HCT116 (cell line): Measurements from ENCODE around the gene AIDA. TPM values are rescaled to one million over a fixed set of nuclear protein-coding genes. Genes with fewer than 3 reads are reported as not detected.

Source experiments
- ATAC-seq: fragments of 200-7000 bp; cut with Tn5 transposase; 2 replicates; pipeline ENCODE4 v1.9.1; 2020; ENCODE audit warnings: mild to moderate bottlenecking, moderate library complexity
- BruUV-seq: library from RNA; stranded (reverse); fragments of 400-500 nt; replicated peaks from 2 replicates; lab custom pipeline; 2021; lab: Mats Ljungman, UMichigan
- CTCF ChIA-PET: fragments of 300-600 bp; sonication (Branson Sonifier 250); formaldehyde crosslinking; loops from one replicate; lab custom pipeline; 2021; ENCODE audit warnings: antibody characterized with exemption; lab: Charles Lee
- POLR2A ChIA-PET: fragments of 300-600, 350-600 bp; sonication (Branson Sonifier 250); formaldehyde crosslinking; loops from one replicate; lab custom pipeline; 2021; ENCODE audit warnings: antibody characterized with exemption; lab: Charles Lee
- RAD21 ChIA-PET, 2 experiments: fragments of 300-600 bp; sonication (Branson Sonifier 250); formaldehyde crosslinking; loops; one replicate each; lab custom pipeline; 2023; ENCODE audit warnings: low total read pairs in 2 of 2; ENCODE audit not compliant: uncharacterized antibody in 2 of 2, unreplicated experiment in 2 of 2, low non-redundant PET in 1 of 2; lab: Charles Lee
- DNase-seq: peaks from one replicate; pipeline ENCODE4 v3.0.0-alpha.2; 2010; ENCODE audit warnings: low read depth, low spot score
- H2AFZ ChIP-seq: fragments of 200-600 bp; shearing (Covaris generic), sonication (generic); 2 replicates; pipeline ENCODE4 v1.6.1; 2017; ENCODE audit warnings: low read depth, mixed run types, mixed read lengths, antibody characterized with exemption, low read length; ENCODE audit not compliant: poor library complexity, severe bottlenecking
- H3K27ac ChIP-seq: 2 replicates; pipeline ENCODE4 v1.5.1; 2012; ENCODE audit warnings: low read depth, low read length
- H3K27me3 ChIP-seq: fragments of 200-600 bp; sonication (generic); 2 replicates; pipeline ENCODE4 v1.6.1; 2016; ENCODE audit warnings: mixed run types, low read length, mixed read lengths; ENCODE audit not compliant: insufficient read depth
- H3K36me3 ChIP-seq, 2 experiments: fragments of 200-500 bp in 1 of 2; fragments of 200-600 bp in 1 of 2; sonication (Bioruptor generic) in 1 of 2; sonication (generic) in 1 of 2; 2 replicates each; pipeline versions ENCODE4 v1.5.1 to v1.6.1; 2014 to 2016; ENCODE audit warnings: low read length in 2 of 2, inconsistent platforms in 1 of 2, mixed read lengths in 1 of 2, mixed run types in 1 of 2; ENCODE audit not compliant: insufficient read depth in 2 of 2, control insufficient read depth in 1 of 2
- H3K4me1 ChIP-seq, 2 experiments: fragments of 200-600 bp in 1 of 2; sonication (generic) in 1 of 2; 2 replicates each; pipeline versions ENCODE4 v1.5.1 to v1.6.1; 2012 to 2017; ENCODE audit warnings: low read length in 2 of 2, inconsistent platforms in 1 of 2, mild to moderate bottlenecking in 1 of 2, mixed read lengths in 1 of 2, mixed run types in 1 of 2, moderate library complexity in 1 of 2; ENCODE audit not compliant: insufficient read depth in 2 of 2, control insufficient read depth in 1 of 2
- H3K4me2 ChIP-seq: fragments of 200-600 bp; sonication (generic); 2 replicates; pipeline ENCODE4 v1.6.1; 2017; ENCODE audit warnings: mixed run types, low read length, mixed read lengths
- H3K4me3 ChIP-seq, 2 experiments: fragments of 200-600 bp in 1 of 2; sonication (generic) in 1 of 2; replicated peaks in 1 of 2; 2 replicates each; pipeline ENCODE4 v1.5.1; 2011 to 2016; ENCODE audit warnings: low read length in 2 of 2, control low read depth in 1 of 2, low read depth in 1 of 2, mild to moderate bottlenecking in 1 of 2, mixed read lengths in 1 of 2, mixed run types in 1 of 2
- H3K79me2 ChIP-seq: fragments of 200-600 bp; sonication (generic); 2 replicates; pipeline ENCODE4 v1.6.1; 2017; ENCODE audit warnings: mild to moderate bottlenecking, mixed run types, low read length, moderate library complexity, mixed read lengths; ENCODE audit not compliant: insufficient read depth
- H3K9ac ChIP-seq: fragments of 200-600 bp; sonication (generic); 2 replicates; pipeline ENCODE4 v1.6.1; 2016; ENCODE audit warnings: low read length, mixed read lengths
- H3K9me2 ChIP-seq: fragments of 200-600 bp; sonication (generic), shearing (Covaris generic); 2 replicates; pipeline ENCODE4 v1.6.1; 2017; ENCODE audit warnings: mixed run types, mild to moderate bottlenecking, moderate library complexity; ENCODE audit not compliant: insufficient read depth
- H3K9me3 ChIP-seq, 2 experiments: fragments of 200-500 bp in 1 of 2; fragments of 200-600 bp in 1 of 2; sonication (Bioruptor generic) in 1 of 2; sonication (generic) in 1 of 2; 2 replicates each; pipeline ENCODE4 v1.6.1; 2014 to 2017; ENCODE audit warnings: low read length in 2 of 2, mixed read lengths in 2 of 2, inconsistent platforms in 1 of 2, low read depth in 1 of 2, mild to moderate bottlenecking in 1 of 2, mixed run types in 1 of 2, moderate library complexity in 1 of 2; ENCODE audit not compliant: control insufficient read depth in 1 of 2, insufficient read depth in 1 of 2
- H4K20me1 ChIP-seq: fragments of 200-600 bp; sonication (generic), shearing (Covaris generic); 2 replicates; pipeline ENCODE4 v1.6.1; 2017; ENCODE audit warnings: mixed run types, mild to moderate bottlenecking, moderate library complexity; ENCODE audit not compliant: insufficient read depth
- CEBPB ChIP-seq: IDR thresholded peaks from 2 replicates; pipeline ENCODE4 v1.6.1; 2012; ENCODE audit warnings: low read depth
- CTCF ChIP-seq, 3 experiments: fragments of 200-600 bp in 1 of 3; sonication (generic) in 1 of 3; IDR thresholded peaks in 2 of 3; conservative IDR thresholded peaks in 1 of 3; 2 replicates each; pipeline ENCODE4 v1.5.1; 2012 to 2017; ENCODE audit warnings: low read depth in 2 of 3, low read length in 2 of 3, antibody characterized with exemption in 1 of 3, borderline replicate concordance in 1 of 3, control low read depth in 1 of 3, mild to moderate bottlenecking in 1 of 3, mixed read lengths in 1 of 3, mixed run types in 1 of 3, moderate library complexity in 1 of 3; ENCODE audit not compliant: insufficient read depth in 1 of 3
- EGR1 ChIP-seq: IDR thresholded peaks from 2 replicates; pipeline ENCODE4 v1.6.1; 2012; ENCODE audit warnings: low read depth
- ELF1 ChIP-seq: IDR thresholded peaks from 2 replicates; pipeline ENCODE4 v1.6.1; 2012; ENCODE audit warnings: low read depth, borderline replicate concordance
- EZH2 ChIP-seq: fragments of 200-600 bp; sonication (generic); IDR thresholded peaks from 2 replicates; pipeline ENCODE4 v1.6.1; 2017; ENCODE audit warnings: antibody characterized with exemption, mixed run types
- EZH2phosphoT487 ChIP-seq: fragments of 200-600 bp; IDR thresholded peaks from 2 replicates; pipeline ENCODE4 v1.6.1; 2018; ENCODE audit warnings: antibody characterized with exemption, borderline replicate concordance
- FOSL1 ChIP-seq: IDR thresholded peaks from 2 replicates; pipeline ENCODE4 v1.6.1; 2012; ENCODE audit warnings: low read depth
- JUND ChIP-seq: IDR thresholded peaks from 2 replicates; pipeline ENCODE4 v1.6.1; 2012
- POLR2A ChIP-seq: IDR thresholded peaks from 2 replicates; pipeline ENCODE4 v1.7.0; 2011; ENCODE audit warnings: borderline replicate concordance; ENCODE audit not compliant: insufficient read depth, insufficient read length; ENCODE audit errors: extremely low read depth
- POLR2AphosphoS5 ChIP-seq: IDR thresholded peaks from 2 replicates; pipeline ENCODE4 v1.6.1; 2011; ENCODE audit warnings: mild to moderate bottlenecking, low read depth, low read length, moderate library complexity
- REST ChIP-seq: IDR thresholded peaks from 2 replicates; pipeline ENCODE4 v1.6.1; 2012; ENCODE audit warnings: low read depth
- SIN3A ChIP-seq: IDR thresholded peaks from 2 replicates; pipeline ENCODE4 v1.6.1; 2012; ENCODE audit warnings: low read depth
- SRF ChIP-seq: IDR thresholded peaks from 2 replicates; pipeline ENCODE4 v1.6.1; 2012; ENCODE audit warnings: low read depth
- YY1 ChIP-seq: IDR thresholded peaks from 2 replicates; pipeline ENCODE4 v1.6.1; 2011; ENCODE audit warnings: low read length, low read depth, moderate library complexity, mild to moderate bottlenecking; ENCODE audit not compliant: insufficient replicate concordance; ENCODE audit errors: extremely low read depth
- ZBTB33 ChIP-seq: IDR thresholded peaks from 2 replicates; pipeline ENCODE4 v1.6.1; 2011; ENCODE audit warnings: mild to moderate bottlenecking, low read length, moderate library complexity; ENCODE audit not compliant: insufficient replicate concordance; ENCODE audit errors: extremely low read depth
- ZFX ChIP-seq: fragments of 450-650 bp; IDR thresholded peaks from 2 replicates; pipeline ENCODE4 v1.6.1; 2017
- ZNF274 ChIP-seq: fragments of 200-500 bp; sonication (Bioruptor generic); IDR thresholded peaks from 2 replicates; pipeline ENCODE4 v1.6.1; 2014; ENCODE audit warnings: mild to moderate bottlenecking, low read depth, low read length, inconsistent platforms
- intact Hi-C: fragments of 100-400 bp; cut with micrococcal nuclease; formaldehyde crosslinking; loops from 2 replicates; pipeline ENCODE4 v1.10.0; 2022
- total RNA-seq: library from RNA; stranded (reverse); gene quantifications from one replicate; pipeline ENCODE4 v1.2.1, GENCODE V29; 2021; ENCODE audit not compliant: unreplicated experiment

The AIDA gene
- total RNA-seq, 1 experiment from 2014 or later: 53.2 TPM

- RAD21 ChIA-PET: no interaction called here
- H2AFZ ChIP-seq: no peak overlapping the region
- H3K4me1 ChIP-seq: no peaks in the 10 kb centered on the region
- H3K9ac ChIP-seq: no peak overlapping the region
- H4K20me1 ChIP-seq: no peaks in the 10 kb centered on the region
- H3K9me2 ChIP-seq: no peaks in the 10 kb centered on the region
- H3K4me3 ChIP-seq: no peak overlapping the region
- no peaks in the 10 kb centered on the region for H3K79me2 ChIP-seq
- no peak for DNase-seq
- CTCF ChIA-PET: no interaction called here
- no peak for ATAC-seq
- H3K27ac ChIP-seq: no peak overlapping the region
- no peak overlapping the region for H3K4me2 ChIP-seq
- H3K27me3 ChIP-seq: no peaks in the 10 kb centered on the region
- intact Hi-C loops: no loop called here
- peaks cover 15 to 55% of the 10 kb centered on the region in 2 experiments; a peak in 3 of 4 replicates for H3K36me3 ChIP-seq
- H3K9me3 ChIP-seq: no peaks in the 10 kb centered on the region
- no TSS peak for BruUV-seq
- POLR2A ChIA-PET: no interaction called here
- TF ChIP-seq REST: no peak
- no peak for TF ChIP-seq POLR2A
- no peak for TF ChIP-seq FOSL1
- no peak for TF ChIP-seq SIN3A
- TF ChIP-seq EGR1: no peak
- TF ChIP-seq SRF: no peak
- TF ChIP-seq EZH2: no peak
- no peak for TF ChIP-seq ELF1
- TF ChIP-seq ZNF274: no peak
- no peak for TF ChIP-seq ZFX
- no peak for TF ChIP-seq CEBPB
- TF ChIP-seq ZBTB33: no peak
- no peak for TF ChIP-seq JUND
- no peak for TF ChIP-seq YY1
- TF ChIP-seq CTCF (IDR thresholded peaks at IDR 0.05 in 2 of 3, conservative IDR thresholded peaks at IDR 0.05 in 1 of 3; ENCODE audit: borderline replicate concordance in 1 of 3, insufficient read depth in 1 of 3, low read depth in 2 of 3, low read length in 2 of 3): no peak
- TF ChIP-seq POLR2AphosphoS5: no peak
- no peak for TF ChIP-seq EZH2phosphoT487
These were observed 16.5 kb upstream of the AIDA start for GRCh38 chr1:222728746-222729145.
